Measurements from ENCODE around the gene RAB39A.
A peak's percentile ranks its signal among the peaks of the same experiment; 100 is the strongest.

RAB39A gene

DNA sequence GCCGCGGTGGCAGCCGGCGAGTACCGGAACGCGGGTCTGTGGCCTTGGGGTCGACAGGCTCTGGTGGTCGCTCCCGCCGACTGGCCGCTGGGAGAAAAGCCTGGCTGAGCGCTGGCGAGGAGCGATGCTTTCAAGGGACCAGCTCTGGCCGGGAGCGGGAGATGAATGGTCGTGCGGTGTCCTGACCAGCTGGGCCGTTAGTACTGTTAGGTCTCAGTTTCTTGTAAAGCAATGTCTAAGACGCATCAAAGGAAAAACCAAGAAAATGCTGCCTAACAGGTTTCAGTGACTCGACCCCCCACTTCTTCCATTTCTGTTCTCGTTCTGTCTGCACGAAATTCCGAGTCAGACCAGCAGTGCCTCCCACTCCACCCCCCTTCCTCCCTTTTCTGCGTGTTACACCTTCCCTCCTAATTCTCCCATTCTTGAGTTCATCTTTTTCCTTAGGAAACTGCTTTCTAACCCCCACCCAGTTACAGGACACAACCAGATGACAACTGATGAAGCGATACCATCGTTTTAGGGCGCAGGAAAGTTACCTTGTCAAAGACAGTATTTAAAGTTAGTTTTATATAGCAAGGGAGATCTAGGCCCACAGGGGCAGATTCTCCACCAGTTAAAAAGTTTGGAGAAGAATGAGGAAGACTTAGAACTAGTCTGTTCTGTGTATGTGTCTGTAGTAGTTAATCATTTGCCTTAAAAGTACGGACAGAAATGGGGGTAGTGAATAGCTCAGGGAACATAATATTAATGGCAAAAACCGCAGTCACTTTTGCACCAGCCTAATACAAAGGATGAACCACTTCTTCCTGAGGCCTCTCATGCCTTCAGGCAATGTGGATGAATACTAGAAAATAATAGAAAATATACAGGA is 81.5 kb downstream of the RAB39A start:
- TF ChIP-seq ZFX (IDR thresholded peaks at IDR 0.05; ENCODE audit: borderline replicate concordance): no peak
- TF ChIP-seq, protein P1, sequence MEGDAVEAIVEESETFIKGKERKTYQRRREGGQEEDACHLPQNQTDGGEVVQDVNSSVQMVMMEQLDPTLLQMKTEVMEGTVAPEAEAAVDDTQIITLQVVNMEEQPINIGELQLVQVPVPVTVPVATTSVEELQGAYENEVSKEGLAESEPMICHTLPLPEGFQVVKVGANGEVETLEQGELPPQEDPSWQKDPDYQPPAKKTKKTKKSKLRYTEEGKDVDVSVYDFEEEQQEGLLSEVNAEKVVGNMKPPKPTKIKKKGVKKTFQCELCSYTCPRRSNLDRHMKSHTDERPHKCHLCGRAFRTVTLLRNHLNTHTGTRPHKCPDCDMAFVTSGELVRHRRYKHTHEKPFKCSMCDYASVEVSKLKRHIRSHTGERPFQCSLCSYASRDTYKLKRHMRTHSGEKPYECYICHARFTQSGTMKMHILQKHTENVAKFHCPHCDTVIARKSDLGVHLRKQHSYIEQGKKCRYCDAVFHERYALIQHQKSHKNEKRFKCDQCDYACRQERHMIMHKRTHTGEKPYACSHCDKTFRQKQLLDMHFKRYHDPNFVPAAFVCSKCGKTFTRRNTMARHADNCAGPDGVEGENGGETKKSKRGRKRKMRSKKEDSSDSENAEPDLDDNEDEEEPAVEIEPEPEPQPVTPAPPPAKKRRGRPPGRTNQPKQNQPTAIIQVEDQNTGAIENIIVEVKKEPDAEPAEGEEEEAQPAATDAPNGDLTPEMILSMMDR (IDR thresholded peaks at IDR 0.05): no peak
- H3K27ac ChIP-seq: peak overlapping the region; percentile 89

- H3K27ac ChIP-seq: no peak overlapping the region
- TF ChIP-seq ZFX (IDR thresholded peaks at IDR 0.05; ENCODE audit: borderline replicate concordance): no peak
- TF ChIP-seq, protein P1 (IDR thresholded peaks at IDR 0.05): no peak
These were observed 84.0 kb downstream of the RAB39A start for GRCh38 chr11:108012139-108012725.

All from 22Rv1 (cell line).